A673 (cell line): Measurements from ENCODE around the gene IQCM. TPM values are rescaled to one million over a fixed set of nuclear protein-coding genes. Genes with fewer than 3 reads are reported as not detected.

Experiments used
- BruUV-seq: library from RNA; stranded (reverse); fragments of 400-500 nt; replicated peaks from 2 replicates; lab custom pipeline; 2021; lab: Mats Ljungman, UMichigan
- CTCF ChIA-PET: fragments of 300-600 bp; sonication (Branson Sonifier 250); formaldehyde crosslinking; loops from one replicate; lab custom pipeline; 2022; ENCODE audit warnings: antibody characterized with exemption; lab: Charles Lee
- POLR2A ChIA-PET: fragments of 300-600 bp; sonication (Branson Sonifier 250); formaldehyde crosslinking; loops from one replicate; lab custom pipeline; 2022; ENCODE audit warnings: antibody characterized with exemption; ENCODE audit not compliant: low non-redundant PET; lab: Charles Lee
- DNase-seq: peaks from one replicate; pipeline ENCODE4 v3.0.0-alpha.2; 2015; ENCODE audit warnings: low spot score
- H3K27ac ChIP-seq: fragments of 200-600 bp; sonication (generic); 2 replicates; pipeline ENCODE4 v1.5.1; 2016; ENCODE audit warnings: mixed run types, low read depth, mild to moderate bottlenecking, mixed read lengths, antibody characterized with exemption, low read length; ENCODE audit not compliant: poor library complexity, severe bottlenecking
- H3K27me3 ChIP-seq: fragments of 200-600 bp; sonication (generic); replicated peaks from 2 replicates; pipeline ENCODE4 v1.6.1; 2017; ENCODE audit warnings: mixed run types, low read depth, mild to moderate bottlenecking, mixed read lengths, antibody characterized with exemption, low read length; ENCODE audit not compliant: insufficient read depth, poor library complexity
- H3K36me3 ChIP-seq: fragments of 200-600 bp; sonication (generic); 2 replicates; pipeline ENCODE4 v1.6.1; 2016; ENCODE audit warnings: mixed run types, mild to moderate bottlenecking, mixed read lengths, antibody characterized with exemption, low read length; ENCODE audit not compliant: insufficient read depth, poor library complexity, severe bottlenecking
- H3K4me1 ChIP-seq: fragments of 200-600 bp; sonication (generic); 2 replicates; pipeline ENCODE4 v1.6.1; 2017; ENCODE audit warnings: mixed run types, mild to moderate bottlenecking, mixed read lengths, antibody characterized with exemption, low read length; ENCODE audit not compliant: insufficient read depth, poor library complexity, severe bottlenecking
- H3K4me3 ChIP-seq: fragments of 200-600 bp; sonication (generic); 2 replicates; pipeline ENCODE4 v1.5.1; 2016; ENCODE audit warnings: low read depth, mixed run types, mild to moderate bottlenecking, mixed read lengths, low read length; ENCODE audit not compliant: poor library complexity, severe bottlenecking
- H3K9me3 ChIP-seq: fragments of 200-600 bp; sonication (generic); 2 replicates; pipeline ENCODE4 v1.6.1; 2016; ENCODE audit warnings: mixed run types, low read depth, mild to moderate bottlenecking, mixed read lengths, antibody characterized with exemption, low read length; ENCODE audit not compliant: poor library complexity, severe bottlenecking
- EZH2 ChIP-seq: fragments of 200-600 bp; sonication (generic); IDR thresholded peaks from 2 replicates; pipeline ENCODE4 v1.6.1; 2017; ENCODE audit warnings: borderline replicate concordance, low read depth, mild to moderate bottlenecking, mixed read lengths, antibody characterized with exemption, low read length; ENCODE audit not compliant: poor library complexity, severe bottlenecking
- intact Hi-C: fragments of 100-400 bp; cut with micrococcal nuclease; formaldehyde crosslinking; loops from one replicate; pipeline ENCODE4 v1.10.0; 2022; ENCODE audit not compliant: unreplicated experiment
- total RNA-seq: library from RNA; stranded (reverse); gene quantifications from 2 replicates; pipeline ENCODE4 v1.2.3, GENCODE V29; 2021
- TF ChIP-seq, protein P1 (sequence below): fragments of 300-800, 200-600 bp; sonication (generic); conservative IDR thresholded peaks from 2 replicates; pipeline ENCODE4 v1.5.1; 2017; ENCODE audit warnings: low read depth, mild to moderate bottlenecking, antibody characterized with exemption, low read length, moderate library complexity, mixed read lengths

IQCM gene
- total RNA-seq, 1 experiment from 2014 or later = not detected

DNA sequence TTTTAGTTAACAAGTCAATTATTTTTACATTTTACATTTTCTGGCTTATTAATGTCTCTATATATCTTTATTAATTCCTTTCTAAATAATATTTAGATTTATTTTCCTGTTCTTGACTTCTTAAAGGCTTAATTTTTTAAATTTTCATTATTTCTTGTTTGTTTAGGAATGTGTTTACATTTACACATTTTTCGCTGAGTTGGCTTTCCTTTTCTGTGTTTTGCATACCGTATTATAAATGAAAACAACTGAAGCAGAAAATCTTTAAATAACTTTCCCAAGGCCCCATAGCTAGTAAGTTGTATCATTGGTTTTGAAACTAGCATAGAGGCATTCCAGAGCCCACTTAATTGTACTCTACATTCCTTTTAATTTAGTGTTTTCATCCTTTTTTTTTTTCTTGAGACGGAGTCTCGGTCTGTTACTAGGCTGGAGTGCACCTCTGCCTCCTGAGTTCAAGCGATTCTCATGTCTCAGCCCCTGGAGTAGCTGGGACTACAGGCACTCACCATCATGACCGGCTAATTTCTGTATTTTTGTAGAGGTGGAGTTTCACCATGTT lies 261.6 kb downstream of the IQCM start:
- H3K9me3 ChIP-seq = no peaks in the 10 kb centered on the region
- ChIA-PET POLR2A (no interaction called here), CTCF (no interaction called here)
- no peaks in the 10 kb centered on the region for H3K27me3 ChIP-seq
- peak; percentile 29 for DNase-seq
- peaks cover 36% of the 10 kb centered on the region for H3K4me1 ChIP-seq
- H3K27ac ChIP-seq = no peak overlapping the region
- H3K4me3 ChIP-seq = no peak overlapping the region
- BruUV-seq = no TSS peak
- intact Hi-C loops = loop anchor here (5.0 kb wide), 2 partner anchors 182 to 343 kb away; no protein-coding TSS in a partner anchor
- H3K36me3 ChIP-seq = no peaks in the 10 kb centered on the region
- TF ChIP-seq EZH2 = no peak
- TF ChIP-seq, protein P1, sequence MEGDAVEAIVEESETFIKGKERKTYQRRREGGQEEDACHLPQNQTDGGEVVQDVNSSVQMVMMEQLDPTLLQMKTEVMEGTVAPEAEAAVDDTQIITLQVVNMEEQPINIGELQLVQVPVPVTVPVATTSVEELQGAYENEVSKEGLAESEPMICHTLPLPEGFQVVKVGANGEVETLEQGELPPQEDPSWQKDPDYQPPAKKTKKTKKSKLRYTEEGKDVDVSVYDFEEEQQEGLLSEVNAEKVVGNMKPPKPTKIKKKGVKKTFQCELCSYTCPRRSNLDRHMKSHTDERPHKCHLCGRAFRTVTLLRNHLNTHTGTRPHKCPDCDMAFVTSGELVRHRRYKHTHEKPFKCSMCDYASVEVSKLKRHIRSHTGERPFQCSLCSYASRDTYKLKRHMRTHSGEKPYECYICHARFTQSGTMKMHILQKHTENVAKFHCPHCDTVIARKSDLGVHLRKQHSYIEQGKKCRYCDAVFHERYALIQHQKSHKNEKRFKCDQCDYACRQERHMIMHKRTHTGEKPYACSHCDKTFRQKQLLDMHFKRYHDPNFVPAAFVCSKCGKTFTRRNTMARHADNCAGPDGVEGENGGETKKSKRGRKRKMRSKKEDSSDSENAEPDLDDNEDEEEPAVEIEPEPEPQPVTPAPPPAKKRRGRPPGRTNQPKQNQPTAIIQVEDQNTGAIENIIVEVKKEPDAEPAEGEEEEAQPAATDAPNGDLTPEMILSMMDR = no peak

DNA sequence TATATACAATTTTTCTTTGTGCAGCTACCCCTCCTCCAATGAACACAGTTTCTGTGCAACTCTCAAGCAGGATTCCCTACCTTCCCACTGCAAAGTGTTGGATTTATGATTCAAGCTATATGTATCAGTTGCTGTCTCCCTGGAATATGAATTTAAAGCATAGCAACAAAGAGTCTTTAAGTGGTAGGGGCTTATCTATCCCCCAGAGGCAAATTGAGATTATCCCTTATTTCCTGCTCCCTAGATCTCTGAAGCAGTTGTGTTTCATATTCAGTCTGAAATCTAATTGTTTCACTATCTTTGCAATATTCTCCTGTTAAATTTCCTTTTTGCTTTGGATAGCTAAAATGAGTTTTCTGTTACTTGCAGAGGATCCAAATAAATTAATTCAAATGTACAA lies 263.0 kb downstream of the IQCM start:
- no peaks in the 10 kb centered on the region for H3K27me3 ChIP-seq
- CTCF ChIA-PET = no interaction called here
- intact Hi-C loops = loop anchor here (5.0 kb wide), 2 partner anchors 180 to 345 kb away; no protein-coding TSS in a partner anchor

DNA sequence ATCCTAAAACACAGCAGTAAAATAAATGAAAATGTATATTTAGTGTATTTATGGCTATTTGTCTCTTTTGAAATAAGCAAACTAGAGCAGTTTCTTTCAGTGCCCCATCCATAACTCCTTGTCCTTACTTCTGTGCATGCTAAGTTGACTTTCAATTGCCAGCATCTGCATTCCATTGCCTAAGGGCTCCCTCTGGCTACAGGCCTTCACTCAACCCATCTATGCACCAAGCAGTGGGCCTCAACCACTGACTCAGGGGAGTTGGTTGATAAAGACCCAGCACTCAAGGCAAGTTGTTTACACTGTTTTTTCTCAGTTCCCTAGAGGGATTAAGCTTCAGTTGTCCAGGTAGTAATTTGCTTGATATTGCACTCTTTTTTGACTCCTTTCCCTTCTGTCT lies 265.7 kb downstream of the IQCM start:
- POLR2A ChIA-PET = no interaction called here
- intact Hi-C loops = loop anchor here (5.0 kb wide), 2 partner anchors 178 to 347 kb away; no protein-coding TSS in a partner anchor

More for the DNA sequence above, 263.0 kb downstream of the IQCM start:
- TF ChIP-seq, protein P1 = no peak
- TF ChIP-seq EZH2 = no peak
- DNase-seq = peak; percentile 74
- no peak overlapping the region for H3K4me3 ChIP-seq
- no peaks in the 10 kb centered on the region for H3K9me3 ChIP-seq
- no TSS peak for BruUV-seq
- H3K36me3 ChIP-seq = no peaks in the 10 kb centered on the region
- POLR2A ChIA-PET = no interaction called here
- peaks cover 36% of the 10 kb centered on the region for H3K4me1 ChIP-seq
- H3K27ac ChIP-seq = no peak overlapping the region

More for the DNA sequence above, 265.7 kb downstream of the IQCM start:
- H3K27ac ChIP-seq = no peak overlapping the region
- H3K27me3 ChIP-seq = no peaks in the 10 kb centered on the region
- peaks cover 36% of the 10 kb centered on the region for H3K4me1 ChIP-seq
- TF ChIP-seq, protein P1 = peak; percentile 63
- TF ChIP-seq EZH2 = no peak
- peaks cover 4% of the 10 kb centered on the region for H3K9me3 ChIP-seq
- CTCF ChIA-PET = no interaction called here
- BruUV-seq = no TSS peak
- H3K4me3 ChIP-seq = no peak overlapping the region
- H3K36me3 ChIP-seq = no peaks in the 10 kb centered on the region
- peak; percentile 67 for DNase-seq
